Measurements from ENCODE around the gene HTR2A.
"Not testable (repeated sequence)": the region's sequence is repeated elsewhere in the genome, so short reads cannot be mapped to it uniquely, and the experiment has no call there.

Gene HTR2A

DNA sequence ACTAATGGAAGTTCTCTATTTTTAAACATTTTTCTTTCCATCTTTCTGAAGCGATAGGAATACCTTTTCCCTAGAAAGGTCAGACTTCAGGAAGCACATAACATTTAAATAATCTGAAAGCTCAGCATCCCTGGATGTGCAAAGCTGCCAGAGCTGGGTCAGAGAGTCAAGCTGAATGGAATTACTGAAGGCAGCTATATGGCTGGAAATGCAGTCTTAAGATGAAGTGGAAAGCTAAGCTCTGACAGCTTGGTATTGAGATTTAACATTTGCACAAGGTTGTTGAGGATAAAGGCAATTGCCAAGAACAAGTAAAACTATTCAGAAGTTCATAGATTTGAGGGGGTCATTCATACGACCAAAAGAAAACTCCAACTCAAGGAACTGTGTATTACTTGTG, 28.8 kb downstream of the HTR2A start:
- no peak for DNase-seq

DNA sequence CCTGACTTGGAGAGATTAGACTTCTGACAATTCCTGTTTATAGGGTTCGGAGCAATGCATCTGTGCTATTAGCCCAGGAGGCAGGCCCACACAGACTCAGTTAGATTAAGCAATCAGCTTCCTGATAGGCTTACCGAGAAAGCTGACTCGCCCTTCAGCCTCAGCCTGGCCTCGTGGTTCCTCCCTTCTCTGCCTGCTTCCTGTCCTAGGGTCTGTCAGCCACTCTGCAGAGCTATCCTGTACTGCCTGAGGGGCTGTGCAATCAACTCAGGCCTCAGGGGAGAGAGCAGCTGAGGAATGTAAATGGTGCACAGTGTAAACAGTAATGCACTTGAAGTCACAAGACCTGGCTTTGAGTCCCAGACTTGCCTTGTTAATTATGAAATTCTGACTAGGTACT, 30.7 kb downstream of the HTR2A start:
- peak; percentile 70 for DNase-seq

DNA sequence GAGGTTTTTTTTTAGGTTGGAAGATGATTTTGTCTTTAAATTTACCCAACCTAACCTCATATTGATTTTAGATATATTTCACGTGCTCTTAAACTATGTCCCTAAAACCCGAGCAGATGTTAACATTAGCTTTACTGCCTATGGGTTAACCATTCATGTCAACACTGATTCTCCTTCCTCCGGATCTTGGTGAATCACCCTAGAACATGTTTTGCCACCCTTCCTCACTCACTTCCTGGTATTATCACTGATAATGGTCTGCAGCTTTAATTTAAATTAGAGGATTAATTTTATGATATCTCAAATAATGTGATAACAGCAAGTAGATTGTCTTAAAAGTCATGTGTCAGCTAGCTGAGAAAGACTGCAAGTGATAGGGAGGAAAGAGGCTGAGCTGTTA, 31.9 kb downstream of the HTR2A start:
- no peak for DNase-seq

DNA sequence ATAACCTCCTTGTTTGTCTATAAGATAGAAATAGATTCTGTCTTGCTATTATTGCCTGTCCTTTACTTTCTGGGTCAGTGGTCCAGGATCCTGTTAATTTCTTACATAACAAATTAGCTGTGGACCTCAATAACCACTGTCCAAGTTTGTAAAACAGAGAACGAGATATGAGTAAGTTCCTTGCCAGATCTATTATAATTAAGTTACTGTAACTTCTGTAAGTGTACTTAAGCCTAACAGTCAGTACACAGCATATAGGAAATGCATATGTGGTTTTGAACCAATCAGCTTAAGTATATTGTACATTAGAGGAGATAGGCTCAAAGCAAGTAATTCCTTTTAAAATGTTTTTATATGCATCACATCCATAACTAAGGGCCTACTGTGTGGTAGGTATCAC, 34.9 kb downstream of the HTR2A start:
- no peak for DNase-seq

DNA sequence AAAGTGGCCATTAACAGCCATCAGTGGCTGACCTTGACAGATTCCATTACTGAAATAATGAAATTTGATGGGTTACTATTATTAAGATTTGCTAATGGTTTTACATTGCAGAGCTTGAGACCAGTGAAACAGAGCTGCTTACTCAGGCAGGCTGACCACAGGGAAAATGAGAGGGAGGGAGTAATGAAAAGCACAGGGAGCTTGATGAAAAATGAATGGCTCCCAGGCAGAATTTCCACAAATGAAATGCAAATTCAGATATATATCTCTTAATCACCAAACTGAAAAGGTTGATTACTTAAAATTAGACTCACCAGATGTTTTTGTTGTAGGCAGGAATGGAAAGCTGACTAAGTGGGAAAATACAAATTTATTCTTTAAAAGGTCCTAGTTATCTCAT, 36.1 kb downstream of the HTR2A start:
- peak; percentile 26 for DNase-seq

DNA sequence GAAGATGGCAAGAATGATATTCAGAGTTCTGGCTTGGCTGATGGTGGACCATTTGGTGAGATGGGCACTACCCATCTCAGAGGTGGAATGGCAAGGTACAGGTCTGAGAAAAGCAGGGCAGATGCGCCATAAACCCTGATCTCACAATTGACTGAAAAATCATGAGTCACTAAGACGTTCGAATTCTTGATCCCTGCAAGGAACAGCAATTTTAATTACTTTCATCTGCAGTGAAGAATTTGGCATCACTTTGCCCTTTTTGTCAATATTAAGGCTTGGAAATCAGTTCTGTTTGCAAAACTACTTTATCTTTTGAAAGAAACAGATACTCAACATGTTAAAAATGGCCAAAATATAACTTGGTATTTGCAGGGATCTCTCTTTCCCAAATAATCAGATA, 38.1 kb downstream of the HTR2A start:
- no peak for DNase-seq

DNA sequence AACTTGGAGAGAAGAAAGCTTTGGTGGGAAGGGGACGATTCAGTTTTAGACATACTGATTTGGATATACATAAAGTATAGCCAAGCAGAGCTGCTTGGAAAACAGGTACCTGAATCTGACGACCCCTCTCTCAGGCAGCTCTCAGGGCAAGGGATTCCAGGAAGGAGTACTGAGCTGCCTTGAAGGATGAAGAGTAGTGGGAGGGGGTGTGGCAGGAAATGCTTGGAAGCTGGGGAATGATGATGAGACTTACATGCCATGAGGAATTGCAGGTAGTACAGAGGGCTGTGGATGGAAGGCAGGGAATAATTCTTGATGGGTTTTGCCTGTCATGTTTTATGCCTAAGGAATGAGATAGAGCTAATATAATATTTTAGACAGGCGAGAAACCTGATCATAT, 38.7 kb downstream of the HTR2A start:
- no peak for DNase-seq

DNA sequence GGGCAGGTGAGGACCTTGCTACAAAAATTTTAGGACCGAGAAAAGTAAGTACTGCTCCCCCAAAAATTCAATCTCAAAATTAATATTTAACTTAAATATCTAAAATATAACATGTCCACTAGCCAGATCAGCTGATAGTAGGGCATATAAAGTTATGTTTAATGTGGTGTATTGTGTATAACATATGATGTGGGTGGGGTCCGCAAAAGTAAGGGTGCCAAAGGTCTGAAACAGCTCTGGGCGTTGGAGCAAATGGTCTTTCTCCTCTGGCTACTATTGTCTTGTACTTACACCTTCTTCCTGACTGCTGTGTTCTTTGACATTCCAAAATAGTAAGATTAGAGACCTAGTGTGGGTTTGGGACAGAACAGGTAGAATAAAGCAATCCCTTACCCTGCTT, 41.2 kb downstream of the HTR2A start:
- DNase-seq = no peak

DNA sequence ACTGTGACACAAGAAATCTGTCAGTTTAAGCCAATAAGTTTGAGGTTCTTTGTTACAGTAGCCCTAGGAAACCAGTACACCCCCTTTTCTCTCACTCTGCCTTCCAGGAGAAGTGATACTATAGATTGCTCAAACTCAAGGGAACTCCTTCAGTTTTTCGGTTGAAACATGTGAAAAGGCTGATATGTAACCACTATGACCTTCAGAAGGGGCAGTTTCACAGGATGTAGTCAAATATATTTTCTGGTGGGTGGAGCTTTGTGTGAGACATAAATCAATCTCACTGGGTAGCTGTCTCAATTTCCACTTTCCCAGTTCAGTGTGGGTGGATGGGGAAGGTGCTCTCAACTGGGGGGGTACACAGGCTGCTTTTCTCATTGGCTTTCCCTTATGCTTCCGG, 41.7 kb downstream of the HTR2A start:
- no peak for DNase-seq

DNA sequence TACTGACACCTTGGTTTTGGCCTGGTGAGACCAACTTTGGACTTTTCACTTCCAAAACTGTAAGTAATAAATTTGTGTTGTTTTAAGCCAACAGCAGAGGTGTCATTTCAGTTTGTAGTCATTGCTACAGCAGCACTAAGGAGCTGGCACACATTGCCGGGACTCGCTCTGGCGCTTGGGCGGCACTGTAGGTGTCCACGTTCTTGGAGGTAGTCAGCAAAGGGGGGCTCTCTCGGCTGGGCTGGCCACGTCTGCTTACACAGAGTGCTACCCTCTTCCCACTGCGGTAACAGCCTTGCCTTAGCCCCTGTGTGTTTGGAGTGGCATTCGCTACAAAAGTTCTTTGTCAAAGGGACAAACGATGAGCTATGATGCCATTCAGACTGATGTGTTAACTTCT, 44.7 kb downstream of the HTR2A start:
- DNase-seq = no peak

DNA sequence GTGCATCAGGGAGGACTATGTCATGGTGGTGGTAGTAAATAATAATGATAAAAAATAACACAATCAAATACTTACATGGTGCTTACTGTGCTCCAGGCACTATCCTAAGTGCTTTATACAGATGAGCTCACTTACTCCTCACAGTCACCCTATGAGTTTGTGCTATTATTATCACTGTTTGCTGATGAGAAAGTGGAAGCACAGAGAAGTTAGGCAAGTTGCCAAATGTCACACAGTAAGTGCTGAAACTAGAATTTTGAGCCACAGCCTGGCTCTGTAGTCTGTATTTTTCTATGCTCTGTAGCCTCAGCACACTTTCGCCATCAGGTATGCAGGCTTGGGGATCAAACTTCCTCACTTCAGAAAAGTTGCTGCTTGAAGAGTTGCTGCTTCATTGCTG, 46.6 kb downstream of the HTR2A start:
- DNase-seq = no peak

DNA sequence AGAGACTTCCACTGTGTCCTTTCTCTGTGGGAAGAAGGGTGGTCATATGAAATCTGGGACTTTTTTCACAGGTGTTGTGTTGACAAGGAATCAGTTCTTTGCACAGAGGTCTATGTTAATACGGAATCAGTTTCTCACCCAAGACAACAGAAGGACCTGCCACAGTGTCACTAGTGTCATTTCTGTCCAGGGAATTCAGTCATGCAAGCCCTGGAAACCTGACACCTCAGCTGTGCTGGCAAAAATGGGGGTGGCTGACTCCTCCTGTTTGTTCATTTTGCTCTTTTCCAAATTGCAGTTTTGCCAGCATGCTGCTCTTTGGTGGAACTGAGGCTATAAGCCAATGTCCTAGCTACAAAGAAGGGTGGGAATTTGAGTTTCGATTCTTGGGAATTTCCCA, 50.1 kb downstream of the HTR2A start:
- no peak for DNase-seq

DNA sequence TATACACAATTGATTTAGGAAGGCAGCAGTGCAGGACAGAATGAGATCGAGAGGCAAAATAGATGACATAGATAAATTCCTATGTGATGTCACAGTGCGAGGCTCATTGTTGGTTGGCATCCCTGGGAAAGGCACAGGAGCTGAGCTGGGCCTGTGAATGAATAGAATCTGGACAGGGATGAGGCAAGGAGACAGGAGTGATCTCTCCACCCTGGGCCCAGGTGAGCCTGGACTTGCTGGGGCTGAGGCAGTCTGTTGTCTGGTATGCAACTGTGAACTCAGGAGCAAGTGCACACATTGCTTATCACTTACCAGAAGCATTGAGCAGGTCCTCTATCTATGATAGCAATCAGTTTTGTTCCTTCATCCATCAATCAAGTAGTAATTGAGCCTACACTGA, 51.7 kb downstream of the HTR2A start:
- DNase-seq = no peak

DNA sequence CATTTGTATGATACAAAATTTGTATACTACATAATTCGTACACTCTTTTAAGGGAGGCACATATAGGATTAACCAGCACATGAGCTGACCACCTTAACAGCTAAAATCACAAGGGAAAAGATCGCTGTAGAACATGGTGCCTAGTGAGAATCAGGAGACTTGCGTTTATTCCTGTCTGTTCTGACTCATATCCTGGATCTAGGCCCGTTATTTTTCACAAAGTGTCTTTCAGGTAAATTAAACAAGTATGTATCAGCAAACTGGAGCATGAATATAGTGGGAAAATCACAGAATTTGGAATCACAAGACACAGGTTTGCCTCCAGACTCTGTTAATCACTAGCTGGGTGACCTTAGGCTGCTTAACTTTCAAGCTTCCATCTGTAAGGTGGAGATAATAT, 52.4 kb downstream of the HTR2A start:
- no peak for DNase-seq

DNA sequence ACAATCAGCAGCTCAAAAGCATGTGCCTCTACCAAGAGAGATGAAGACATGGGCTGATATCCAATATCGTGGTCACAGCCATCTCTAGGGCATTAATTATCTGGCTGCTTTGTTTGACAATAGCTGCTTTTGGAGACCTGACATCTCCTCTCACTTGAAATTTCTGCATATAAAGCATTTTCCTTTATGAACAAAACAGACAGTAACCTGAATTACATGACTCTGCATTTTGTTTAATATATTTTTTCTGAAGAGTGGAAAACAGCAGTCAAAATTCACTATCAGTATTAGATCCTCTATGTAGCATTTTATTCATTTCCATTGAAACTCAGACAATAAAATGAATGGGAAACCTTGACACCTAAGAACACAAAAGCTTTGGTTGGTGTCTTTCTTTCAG, 57.5 kb downstream of the HTR2A start:
- no peak for DNase-seq

DNA sequence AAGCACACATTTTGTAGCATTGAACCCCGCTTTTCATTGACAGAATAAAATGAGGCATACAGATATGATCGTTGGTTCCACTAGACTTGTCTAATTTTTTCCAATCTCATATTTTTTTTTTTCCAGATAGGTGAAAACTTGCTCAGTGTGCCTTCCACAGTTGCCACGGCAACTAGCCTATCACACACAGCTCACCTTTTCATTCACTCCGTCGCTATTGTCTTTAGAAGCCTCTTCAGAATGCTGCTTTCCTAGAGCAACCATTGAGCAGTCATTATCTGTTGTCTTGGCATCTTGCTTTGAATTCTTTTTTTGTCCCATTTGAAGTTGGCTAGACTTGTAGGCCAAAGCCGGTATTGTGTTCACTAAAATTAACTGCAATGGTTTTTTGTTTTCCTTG, 62.2 kb downstream of the HTR2A start:
- DNase-seq = no peak

DNA sequence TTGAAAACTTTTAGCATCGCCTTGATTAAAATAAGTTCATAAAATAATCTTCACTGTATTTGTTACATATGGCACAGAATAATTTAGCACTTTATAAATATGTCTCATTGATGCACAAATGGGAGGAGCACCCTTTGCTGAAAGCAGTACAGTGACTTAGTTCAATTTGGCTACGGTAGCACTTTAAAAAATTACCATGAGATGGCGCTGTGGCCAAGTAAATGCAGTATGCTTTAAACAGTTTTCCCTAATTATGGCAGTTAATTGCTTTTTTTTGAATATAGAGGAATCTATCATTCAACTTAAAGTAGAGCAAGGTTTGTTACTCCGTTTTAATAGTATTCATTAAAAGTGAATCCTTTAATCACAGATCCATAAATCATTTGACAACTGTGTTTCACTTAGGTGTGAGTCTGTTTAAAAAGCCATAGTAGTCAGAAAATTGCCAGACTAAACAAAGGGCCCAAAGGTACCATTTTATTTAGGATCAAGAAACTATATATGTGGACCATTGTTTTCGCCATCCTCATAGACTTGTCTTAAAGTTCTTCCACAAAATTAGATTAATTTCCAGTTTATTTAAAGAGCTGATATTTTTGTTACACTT, 65.2 kb downstream of the HTR2A start:
- DNase-seq = peak; percentile 85

DNA sequence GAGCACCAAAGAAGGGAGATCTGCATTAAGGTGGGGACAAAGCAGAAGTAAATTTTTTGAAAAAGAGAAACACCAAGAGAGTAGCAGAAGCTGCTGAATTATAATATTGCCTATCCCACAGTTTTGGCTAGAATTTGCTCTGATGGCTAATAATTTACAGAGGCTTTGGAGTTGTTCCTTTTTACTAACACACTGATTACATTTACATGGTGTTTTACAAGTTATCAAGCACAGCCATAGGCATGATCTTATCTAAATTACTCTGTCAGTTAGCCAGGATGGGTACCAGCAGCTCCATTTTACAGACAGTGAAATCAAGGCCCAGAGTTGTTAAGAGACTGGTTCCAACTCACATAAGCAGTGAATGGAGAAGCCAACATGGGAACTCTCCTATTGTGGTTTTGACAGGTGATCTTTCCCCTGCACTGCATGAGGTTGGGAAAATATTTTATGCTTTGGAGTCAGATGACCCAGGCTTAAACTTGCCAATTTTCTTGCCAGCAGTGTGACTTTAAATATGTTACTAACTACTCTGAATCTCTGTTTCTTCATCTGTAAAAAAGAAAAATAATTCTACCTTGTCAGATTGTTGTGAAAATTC, 66.3 kb downstream of the HTR2A start:
- DNase-seq = no peak

DNA sequence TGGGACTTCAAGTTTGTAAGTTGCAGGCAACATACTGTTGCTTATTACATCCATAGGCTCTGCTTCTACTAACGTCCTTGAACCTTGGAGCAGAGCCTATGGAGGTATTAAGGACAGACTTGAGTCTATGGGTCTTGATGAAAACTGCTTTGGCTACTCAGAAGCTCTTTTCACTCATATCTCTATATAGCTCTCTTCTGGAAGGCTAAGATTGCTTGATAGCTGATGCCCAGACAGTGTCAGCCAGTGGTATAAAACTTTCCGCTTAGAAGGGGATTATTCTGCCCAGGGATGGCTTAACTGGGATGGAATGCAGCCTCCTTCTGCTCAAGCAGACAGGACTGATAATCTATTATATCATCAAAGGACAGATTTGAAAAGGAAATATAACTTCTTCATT, 74.3 kb downstream of the HTR2A start:
- no peak for DNase-seq

DNA sequence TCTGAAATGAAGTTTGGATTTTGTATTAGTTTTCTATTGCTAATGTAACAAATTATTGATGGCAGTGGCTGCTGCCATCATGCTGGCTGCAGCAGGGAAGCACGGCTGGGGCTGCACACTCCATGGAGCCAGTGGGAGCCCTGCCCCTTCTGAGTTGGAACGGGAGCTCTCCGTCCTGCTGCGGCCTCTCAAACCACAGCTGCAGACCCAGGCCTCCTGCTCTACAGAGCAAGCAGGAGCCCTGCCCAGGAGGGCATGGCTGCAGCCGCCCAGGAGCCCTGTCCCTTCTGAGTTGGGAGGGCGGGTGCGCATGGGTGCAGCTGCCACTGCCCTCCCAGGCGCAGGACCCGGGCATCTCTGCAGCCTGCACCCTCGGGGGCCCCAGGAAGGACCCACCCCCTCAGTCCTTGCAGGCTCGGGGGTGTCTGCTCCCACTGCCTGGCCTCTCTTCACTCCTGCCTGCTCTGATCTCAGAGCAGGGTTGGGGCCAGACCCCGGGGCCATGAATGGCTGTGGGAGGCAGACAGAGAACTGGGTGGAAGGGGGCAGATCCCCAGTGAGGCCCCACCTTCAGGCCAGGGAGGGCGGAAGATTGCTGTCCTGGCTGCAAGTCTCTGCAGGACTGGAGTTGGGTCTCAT, 78.9 kb downstream of the HTR2A start:
- DNase-seq = no peak

DNA sequence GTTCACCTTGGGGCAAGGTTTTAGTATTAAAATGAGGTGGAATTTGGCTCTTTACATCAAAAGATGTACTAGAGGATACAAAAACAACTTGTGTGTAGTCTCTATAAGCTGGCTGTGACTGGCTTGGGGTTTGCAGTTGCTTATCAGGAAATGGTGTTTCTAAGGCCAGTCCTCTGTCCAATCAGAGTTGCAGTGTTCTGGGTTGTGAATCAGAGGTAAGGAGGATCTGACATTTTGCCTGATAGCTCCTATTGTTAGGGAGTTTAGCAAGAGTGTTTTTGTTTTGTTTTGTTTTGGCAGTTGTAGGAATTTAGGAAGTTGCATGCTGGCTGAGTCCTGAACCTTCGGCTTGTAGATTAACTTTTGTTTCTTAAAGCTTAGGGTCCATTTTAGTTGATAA, 79.8 kb downstream of the HTR2A start:
- DNase-seq = no peak

DNA sequence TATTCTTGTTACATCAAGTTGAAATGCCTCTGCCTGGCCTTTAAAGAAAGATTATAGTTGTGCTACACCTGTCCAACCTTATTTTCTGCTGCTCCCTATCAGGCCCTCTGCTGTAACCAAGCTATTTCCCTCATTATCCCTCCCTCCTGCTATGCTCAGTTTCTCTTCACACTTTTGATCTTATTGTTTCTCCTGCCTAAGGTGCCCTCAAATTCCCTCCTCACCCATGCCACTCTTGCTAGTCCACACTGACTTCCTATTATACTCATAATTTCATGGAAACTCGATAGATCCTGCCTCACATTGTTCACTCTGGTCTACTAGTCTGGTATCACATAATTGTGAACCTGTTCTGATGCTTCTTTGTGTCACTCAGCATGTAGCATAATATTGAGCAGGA, 80.5 kb downstream of the HTR2A start:
- peak; percentile 52 for DNase-seq

DNA sequence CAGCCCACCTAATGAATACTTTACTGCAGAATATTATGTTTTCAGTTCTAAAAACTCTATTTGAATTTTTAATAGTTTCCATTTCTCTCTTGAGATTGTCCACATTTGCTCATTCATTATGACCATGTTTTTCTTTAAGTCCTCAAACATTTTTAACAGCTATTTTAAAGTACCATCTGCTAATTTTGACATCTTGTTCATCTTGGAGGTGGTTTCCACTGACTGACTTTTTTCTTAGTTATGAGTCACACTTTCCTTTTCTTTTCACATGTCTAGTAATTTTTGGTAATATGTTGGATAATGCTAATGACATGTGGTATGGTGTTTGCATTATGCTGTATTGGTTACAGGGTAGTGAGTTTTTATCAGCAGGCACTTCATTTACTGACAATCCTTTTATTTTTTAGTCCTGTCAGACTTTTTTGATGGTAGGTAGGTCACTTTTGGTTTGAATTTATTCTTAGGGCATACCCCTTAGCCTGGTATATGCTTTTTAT, 84.5 kb downstream of the HTR2A start:
- no peak for DNase-seq

DNA sequence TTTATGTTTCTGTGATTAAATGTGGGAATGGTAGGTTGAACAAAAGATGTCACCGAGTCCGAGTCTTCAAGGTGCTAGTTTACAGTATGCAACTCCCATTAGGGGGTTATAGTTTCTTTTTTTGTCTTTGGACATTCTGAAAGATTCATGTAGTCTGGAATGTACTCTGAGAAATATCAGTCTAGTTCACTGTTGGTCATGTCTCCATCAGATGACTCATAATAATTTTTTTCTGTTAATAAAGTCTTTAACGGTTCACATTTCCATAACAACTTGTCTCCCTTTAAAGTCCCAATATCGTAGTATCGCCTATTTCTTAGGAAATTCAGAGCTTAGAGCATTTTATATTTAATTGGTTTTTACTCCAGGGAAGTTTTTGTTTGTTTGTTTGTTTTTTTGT, 86.4 kb downstream of the HTR2A start:
- DNase-seq = no peak

DNA sequence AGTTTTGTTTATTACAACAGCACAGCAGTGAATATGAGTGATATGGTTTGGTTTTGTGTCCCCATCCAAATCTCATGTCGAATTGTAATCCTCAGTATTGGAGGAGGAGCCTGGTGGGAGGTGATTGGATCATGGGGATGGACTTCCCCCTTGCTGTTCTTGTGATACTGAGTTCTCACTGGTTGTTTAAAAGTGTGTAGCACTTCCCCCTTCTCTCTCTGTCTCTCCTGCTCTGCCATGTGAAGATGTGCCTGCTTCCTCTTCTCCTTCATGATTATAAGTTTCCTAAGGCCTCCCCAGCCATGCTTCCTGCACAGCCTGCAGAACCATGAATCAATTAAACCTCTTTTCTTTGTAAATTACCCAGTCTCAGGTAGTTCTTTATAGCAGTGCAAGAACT, 91.9 kb downstream of the HTR2A start:
- not testable (repeated sequence) for DNase-seq

All from eye (tissue), 1 donor.